HG03432 (cell line): Measurements from ENCODE around the gene LYSMD3.

ENCODE experiments used
- ATAC-seq: cut with Tn5 transposase; IDR thresholded peaks from one replicate; pipeline ENCODE4 v1.9.1; 2021; ENCODE audit warnings: mild to moderate bottlenecking, moderate library complexity; ENCODE audit not compliant: unreplicated experiment

Gene LYSMD3

GRCh38 chr5:90483206-90483605, 46.2 kb downstream of the LYSMD3 start:
- ATAC-seq, result no peak

- no peak for ATAC-seq
These were observed 48.7 kb downstream of the LYSMD3 start for GRCh38 chr5:90480699-90481098.

GRCh38 chr5:90479611-90480385, 49.6 kb downstream of the LYSMD3 start:
- ATAC-seq, result no peak

GRCh38 chr5:90477621-90478215, 51.7 kb downstream of the LYSMD3 start:
- ATAC-seq, result no peak

GRCh38 chr5:90477073-90477472, 52.3 kb downstream of the LYSMD3 start:
- no peak for ATAC-seq

- ATAC-seq, result no peak
These were observed 53.0 kb downstream of the LYSMD3 start for GRCh38 chr5:90476391-90476790.

- no peak for ATAC-seq
These were observed 53.9 kb downstream of the LYSMD3 start for GRCh38 chr5:90475436-90475980.

- ATAC-seq, result peak; percentile 90
These were observed 54.9 kb downstream of the LYSMD3 start, which contains the start of the genes MBLAC2 and POLR3G for GRCh38 chr5:90474235-90475107. Gene MBLAC2 (minus strand): TSS chr5:90474771. CDS start chr5:90474292, 479 bp downstream. Gene POLR3G (plus strand): TSS chr5:90474864. CDS start chr5:90485568, 10,704 bp downstream.

GRCh38 chr5:90473396-90474234, 55.8 kb downstream of the LYSMD3 start:
- ATAC-seq, result peak; percentile 4

GRCh38 chr5:90472783-90473395, 56.5 kb downstream of the LYSMD3 start:
- no peak for ATAC-seq
